HEK293 (cell line): Measurements from ENCODE around the gene BCL7C.
A peak's percentile ranks its signal among the peaks of the same experiment; 100 is the strongest.

Source experiments
- AEBP2 ChIP-seq: fragments of 450-650 bp; formaldehyde crosslinking; IDR thresholded peaks from 2 replicates; pipeline ENCODE4 v1.5.1; 2016; ENCODE audit warnings: missing biosample characterization, missing genetic modification characterization, borderline replicate concordance
- CTCF ChIP-seq: fragments of 450-650 bp; formaldehyde crosslinking; IDR thresholded peaks from 2 replicates; pipeline ENCODE4 v1.5.1; 2016; ENCODE audit warnings: missing biosample characterization, missing genetic modification characterization
- KLF8 ChIP-seq: fragments of 450-650 bp; formaldehyde crosslinking; IDR thresholded peaks from 2 replicates; pipeline ENCODE4 v1.5.1; 2016; ENCODE audit warnings: missing biosample characterization, missing genetic modification characterization
- SCRT1 ChIP-seq: fragments of 450-650 bp; formaldehyde crosslinking; IDR thresholded peaks from 2 replicates; pipeline ENCODE4 v1.5.1; 2016; ENCODE audit warnings: missing biosample characterization, missing genetic modification characterization, borderline replicate concordance
- ZBTB48 ChIP-seq: fragments of 450-650 bp; formaldehyde crosslinking; IDR thresholded peaks from 2 replicates; pipeline ENCODE4 v1.5.1; 2016; ENCODE audit warnings: missing biosample characterization, missing genetic modification characterization
- ZBTB49 ChIP-seq: fragments of 450-650 bp; formaldehyde crosslinking; IDR thresholded peaks from 2 replicates; pipeline ENCODE4 v1.5.1; 2016; ENCODE audit warnings: missing biosample characterization, missing genetic modification characterization, low read depth
- ZBTB6 ChIP-seq: fragments of 450-650 bp; formaldehyde crosslinking; IDR thresholded peaks from 2 replicates; pipeline ENCODE4 v1.5.1; 2017; ENCODE audit warnings: missing biosample characterization, missing genetic modification characterization
- ZFP3 ChIP-seq: fragments of 450-650 bp; formaldehyde crosslinking; IDR thresholded peaks from 2 replicates; pipeline ENCODE4 v1.5.1; 2016; ENCODE audit warnings: low read depth, missing biosample characterization, missing genetic modification characterization
- ZNF10 ChIP-seq: fragments of 450-650 bp; formaldehyde crosslinking; IDR thresholded peaks from 2 replicates; pipeline ENCODE4 v1.5.1; 2017; ENCODE audit warnings: missing biosample characterization, missing genetic modification characterization
- ZNF114 ChIP-seq: fragments of 450-650 bp; formaldehyde crosslinking; IDR thresholded peaks from 2 replicates; pipeline ENCODE4 v1.5.0; 2017; ENCODE audit warnings: missing biosample characterization, missing genetic modification characterization
- ZNF148 ChIP-seq: fragments of 450-650 bp; formaldehyde crosslinking; IDR thresholded peaks from 2 replicates; pipeline ENCODE4 v1.5.0; 2017; ENCODE audit warnings: missing biosample characterization, missing genetic modification characterization, borderline replicate concordance
- ZNF16 ChIP-seq: fragments of 450-650 bp; formaldehyde crosslinking; IDR thresholded peaks from 2 replicates; pipeline ENCODE4 v1.5.1; 2016; ENCODE audit warnings: low read depth, missing biosample characterization, missing genetic modification characterization
- ZNF175 ChIP-seq: fragments of 450-650 bp; formaldehyde crosslinking; IDR thresholded peaks from 2 replicates; pipeline ENCODE4 v1.5.1; 2016; ENCODE audit warnings: missing biosample characterization, missing genetic modification characterization
- ZNF280C ChIP-seq: fragments of 450-650 bp; formaldehyde crosslinking; IDR thresholded peaks from 2 replicates; pipeline ENCODE4 v1.5.1; 2016; ENCODE audit warnings: missing biosample characterization, missing genetic modification characterization
- ZNF292 ChIP-seq: fragments of 450-650 bp; formaldehyde crosslinking; IDR thresholded peaks from 2 replicates; pipeline ENCODE4 v1.5.1; 2016; ENCODE audit warnings: low read depth, missing biosample characterization, missing genetic modification characterization, borderline replicate concordance
- ZNF366 ChIP-seq: fragments of 450-650 bp; formaldehyde crosslinking; conservative IDR thresholded peaks from 2 replicates; pipeline ENCODE4 v1.5.1; 2016; ENCODE audit warnings: missing biosample characterization, missing genetic modification characterization
- ZNF433 ChIP-seq: fragments of 450-650 bp; formaldehyde crosslinking; IDR thresholded peaks from 2 replicates; pipeline ENCODE4 v1.5.1; 2016; ENCODE audit warnings: missing biosample characterization, missing genetic modification characterization, low read depth
- ZNF510 ChIP-seq: fragments of 450-650 bp; formaldehyde crosslinking; IDR thresholded peaks from 2 replicates; pipeline ENCODE4 v1.5.1; 2018; ENCODE audit warnings: mild to moderate bottlenecking, missing genetic modification characterization, missing biosample characterization; ENCODE audit not compliant: insufficient replicate concordance
- ZNF555 ChIP-seq: fragments of 450-650 bp; formaldehyde crosslinking; conservative IDR thresholded peaks from 2 replicates; pipeline ENCODE4 v1.5.1; 2017; ENCODE audit warnings: missing biosample characterization, mild to moderate bottlenecking, missing genetic modification characterization, inconsistent platforms
- ZNF600 ChIP-seq: fragments of 450-650 bp; formaldehyde crosslinking; IDR thresholded peaks from 2 replicates; pipeline ENCODE4 v1.5.1; 2016; ENCODE audit warnings: missing biosample characterization, missing genetic modification characterization
- ZNF621 ChIP-seq: fragments of 450-650 bp; formaldehyde crosslinking; IDR thresholded peaks from 2 replicates; pipeline ENCODE4 v1.5.1; 2017; ENCODE audit warnings: missing biosample characterization, missing genetic modification characterization
- ZNF677 ChIP-seq: fragments of 450-650 bp; IDR thresholded peaks from 2 replicates; pipeline ENCODE4 v1.5.0; 2018; ENCODE audit warnings: missing biosample characterization, mild to moderate bottlenecking, missing genetic modification characterization, moderate library complexity
- ZNF791 ChIP-seq: fragments of 450-650 bp; formaldehyde crosslinking; IDR thresholded peaks from 2 replicates; pipeline ENCODE4 v1.5.1; 2016; ENCODE audit warnings: missing biosample characterization, missing genetic modification characterization
- ZNF830 ChIP-seq: fragments of 450-650 bp; IDR thresholded peaks from 2 replicates; pipeline ENCODE4 v1.5.0; 2018; ENCODE audit warnings: missing biosample characterization, missing genetic modification characterization, low read depth, mild to moderate bottlenecking, moderate library complexity
- ZSCAN23 ChIP-seq: fragments of 450-650 bp; formaldehyde crosslinking; IDR thresholded peaks from 2 replicates; pipeline ENCODE4 v1.5.1; 2016; ENCODE audit warnings: missing biosample characterization, missing genetic modification characterization
- ZSCAN4 ChIP-seq: fragments of 450-650 bp; formaldehyde crosslinking; IDR thresholded peaks from 2 replicates; pipeline ENCODE4 v1.5.1; 2017; ENCODE audit warnings: missing biosample characterization, missing genetic modification characterization
- ZXDB ChIP-seq: fragments of 450-650 bp; formaldehyde crosslinking; IDR thresholded peaks from 2 replicates; pipeline ENCODE4 v1.5.1; 2016; ENCODE audit warnings: missing biosample characterization, missing genetic modification characterization

Gene BCL7C

GRCh38 chr16:30922960-30923535 lies 29.2 kb upstream of the BCL7C start (continued):
- no peak; the same call in 1 of the 2 replicates for TF ChIP-seq ZSCAN4 (tag by site-specific recombination)
- peak; percentile 99 for TF ChIP-seq ZNF600 (tag by site-specific recombination)
- no peak for TF ChIP-seq ZNF16 (tag by site-specific recombination)
- TF ChIP-seq KLF8 (tag by site-specific recombination), result peak; percentile 99
- no peak for TF ChIP-seq ZNF114
- TF ChIP-seq ZNF830 (tag by site-specific recombination), result no peak
- TF ChIP-seq ZNF292, result no peak
- TF ChIP-seq ZFP3 (tag by site-specific recombination), result no peak
- no peak for TF ChIP-seq ZNF555 (tag by site-specific recombination)
- no peak for TF ChIP-seq ZBTB6 (tag by site-specific recombination)
- peak; percentile 81 for TF ChIP-seq ZXDB (tag by site-specific recombination)
- TF ChIP-seq SCRT1 (tag by site-specific recombination), result no peak
- TF ChIP-seq ZNF510 (tag by site-specific recombination), result no peak
- TF ChIP-seq ZBTB49 (tag by site-specific recombination), result no peak
- no peak for TF ChIP-seq ZBTB48 (tag by site-specific recombination)
- TF ChIP-seq ZNF280C (tag by site-specific recombination), result no peak
- TF ChIP-seq ZNF148 (tag by site-specific recombination), result no peak
- TF ChIP-seq ZNF10 (tag by site-specific recombination), result peak; percentile 89
- TF ChIP-seq ZSCAN23 (tag by site-specific recombination), result no peak
- no peak for TF ChIP-seq AEBP2 (tag by site-specific recombination)
- no peak for TF ChIP-seq ZNF433 (tag by site-specific recombination)
- peak; percentile 96 for TF ChIP-seq ZNF366 (tag by site-specific recombination)
- TF ChIP-seq ZNF175 (tag by site-specific recombination), result no peak
- TF ChIP-seq ZNF621 (tag by site-specific recombination), result no peak
- TF ChIP-seq ZNF677 (tag by site-specific recombination), result no peak
- no peak for TF ChIP-seq ZNF791 (tag by site-specific recombination)
- TF ChIP-seq CTCF, result no peak
